ENCODE results near the gene C7orf57. TPM values are rescaled to one million over a fixed set of nuclear protein-coding genes. Genes with fewer than 3 reads are reported as not detected.

The C7orf57 gene
- total and polyA plus RNA-seq, 2 donors (not counting 3 experiments of a cell fraction or from before 2014, with no cell fraction given), result not detected

GRCh38 chr7:48074204-48074654, 38.9 kb downstream of the C7orf57 start:
- Histone ChIP-seq H3K79me2 (ENCODE audit: control insufficient read depth, insufficient read depth, low read length) (no peaks in the 10 kb centered on the region), H3K4me2 (ENCODE audit: insufficient read depth, low read length) (no peak overlapping the region), H3K4me3 (replicated peaks in 1 of 3; ENCODE audit: insufficient read depth in 1 of 3, low read depth in 1 of 3, low read length in 3 of 3) (no peak overlapping the region), H4K20me1 (replicated peaks; ENCODE audit: control insufficient read depth, extremely low read depth, insufficient read depth, low read length) (no peaks in the 10 kb centered on the region), H3K9me3 (replicated peaks; ENCODE audit: control insufficient read depth, insufficient read depth, low read length) (no peaks in the 10 kb centered on the region), H3K4me1 (ENCODE audit: control insufficient read depth, extremely low read depth, insufficient read depth, low read length) (no peaks in the 10 kb centered on the region), H3K27me3 (ENCODE audit: control insufficient read depth in 2 of 2, insufficient read depth in 2 of 2, low read length in 2 of 2) (no peaks in the 10 kb centered on the region), H2AFZ (ENCODE audit: low read depth, low read length) (no peak overlapping the region), H3K9ac (replicated peaks; ENCODE audit: extremely low read depth, insufficient read depth, low read length) (no peak overlapping the region), H3K9me1 (replicated peaks; ENCODE audit: control insufficient read depth, extremely low read depth, insufficient read depth, low read length) (no peaks in the 10 kb centered on the region), H3K27ac (ENCODE audit: insufficient read depth, low read depth, low read length) (no peak overlapping the region), H3K36me3 (ENCODE audit: control insufficient read depth in 2 of 2, extremely low read depth in 1 of 2, insufficient read depth in 2 of 2, low read length in 2 of 2) (no peaks in the 10 kb centered on the region)
- DNase-seq (ENCODE audit: low read depth, low spot score), result no peak
- no peak for FAIRE-seq
- intact Hi-C loops (cut with micrococcal nuclease) (no loop called here), dilution Hi-C loops (cut with MboI; ENCODE audit: extremely low pct_ligation_motif_present, low sequenced_read_pairs) (no loop called here)
- ChIA-PET CTCF (no interaction called here), POLR2A (no interaction called here)
- TF ChIP-seq FOS (IDR thresholded peaks at IDR 0.05; ENCODE audit: borderline replicate concordance, insufficient read depth, low read length), result no peak
- TF ChIP-seq POLR2A (IDR thresholded peaks at IDR 0.05; ENCODE audit: low read depth, low read length), result no peak
- TF ChIP-seq CTCF (IDR thresholded peaks at IDR 0.05; ENCODE audit: extremely low read depth in 1 of 2, insufficient read depth in 1 of 2, low read depth in 1 of 2, low read length in 2 of 2), result no peak
- TF ChIP-seq EZH2 (IDR thresholded peaks at IDR 0.05; ENCODE audit: borderline replicate concordance, low read depth, low read length, severe bottlenecking), result no peak
- no peak for TF ChIP-seq JUN (IDR thresholded peaks at IDR 0.05; ENCODE audit: borderline replicate concordance, insufficient read depth, insufficient read length, low read depth)
- TF ChIP-seq, protein P1, sequence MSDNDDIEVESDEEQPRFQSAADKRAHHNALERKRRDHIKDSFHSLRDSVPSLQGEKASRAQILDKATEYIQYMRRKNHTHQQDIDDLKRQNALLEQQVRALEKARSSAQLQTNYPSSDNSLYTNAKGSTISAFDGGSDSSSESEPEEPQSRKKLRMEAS (IDR thresholded peaks at IDR 0.05; ENCODE audit: insufficient read depth, insufficient read length), result no peak
- BruUV-seq (replicated peaks), result no TSS peak
